Pancreas (tissue), 10 donors: ENCODE data around the gene B4GALNT3. TPM values are rescaled to one million over a fixed set of nuclear protein-coding genes. Genes with fewer than 3 reads are reported as not detected.

ENCODE experiments used
- ATAC-seq, 4 donors: fragments of 200-7000 bp; cut with Tn5 transposase; one replicate each; pipeline versions ENCODE4 v1.8.0 to v1.9.1; 2020; ENCODE audit warnings: mild to moderate bottlenecking in 4 of 4, moderate library complexity in 4 of 4
- DNase-seq, 6 donors: peaks; one replicate each; pipeline ENCODE4 v3.0.0-alpha.2; 2020
- FAIRE-seq: peaks from 2 replicates; lab custom pipeline; 2012; peaks lifted over from hg19 to GRCh38; lab: Jason Lieb, UNC
- H3K27ac ChIP-seq, 4 donors: fragments of 200-600 bp; sonication (generic); 1 replicate in 3 of 4; 2 replicates in 1 of 4; pipeline versions ENCODE4 v1.5.0 to v1.8.0; 2020
- H3K27me3 ChIP-seq, 4 donors: fragments of 200-600 bp; one replicate each; pipeline ENCODE4 v1.8.0; 2021
- H3K36me3 ChIP-seq, 3 donors: fragments of 200-600 bp; sonication (generic) in 1 of 3; one replicate each; pipeline versions ENCODE4 v1.5.0 to v1.8.0; 2020 to 2021
- H3K4me1 ChIP-seq, 3 donors: fragments of 200-600 bp; one replicate each; pipeline ENCODE4 v1.8.0; 2021
- H3K4me3 ChIP-seq, 4 donors: fragments of 200-600 bp; sonication (generic) in 2 of 4; one replicate each; pipeline versions ENCODE4 v1.5.0 to v1.8.0; 2020 to 2021
- H3K9me3 ChIP-seq, 4 donors: fragments of 200-600 bp; one replicate each; pipeline ENCODE4 v1.8.0; 2021
- WGBS, 2 donors: extraction: QIAGEN DNeasy Blood & Tissue Kit; methylation state at CpG; one replicate each; pipeline ENCODE4 v1.1.7; 2013; 5-methylcytosine and 5-hydroxymethylcytosine counted together
- intact Hi-C, 3 donors: fragments of 100-400 bp; cut with DNase I; formaldehyde crosslinking; loops; one replicate each; pipeline versions ENCODE4 v1.11.1 to v1.14.2; 2022
- polyA plus RNA-seq, 2 donors: library from polyadenylated mRNA; stranded (reverse); fragments of 200-250 nt; gene quantifications; one replicate each; pipeline ENCODE4 v1.2.3, GENCODE V29; 2013
- total RNA-seq, 6 donors: library from RNA; stranded (reverse); fragmentation: NEBNext Ultra II Directional in 4 of 6; extraction: Animal tissue kit (Norgen Biotek cat#: 25700) in 4 of 6; gene quantifications; one replicate each; pipeline versions ENCODE4 v1.2.1 to v1.2.4, GENCODE V29; 2021 to 2023
- TF ChIP-seq, protein P1 (sequence below), 4 donors: fragments of 200-600 bp; sonication (generic) in 3 of 4; IDR thresholded peaks; one replicate each; pipeline versions ENCODE4 v1.5.0 to v1.8.0; 2021; ENCODE audit warnings: antibody characterized with exemption in 4 of 4
- donor health status: healthy with polysubstance abuse.
- donor health status: DM: no; HTN: no; CAD: no; lungs with moderate emphysema.
- donor health status: DM: no; HTN: no; CAD: no.
- donor health status: control.
- donor health status: control.
- donor health status: Bipolar disorder and iron deficiency.
- donor health status: DM: yes; HTN: yes; CAD: no.
- donor health status: DM: no; HTN: no; CAD: no.
- donor health status: DM: no; HTN: no; CAD: no.
- donor health status: DM: yes; HTN: yes; CAD: no.

B4GALNT3 gene
- total and polyA plus RNA-seq, 8 donors: 3.8 to 19.5 (median 7.7) TPM

DNA sequence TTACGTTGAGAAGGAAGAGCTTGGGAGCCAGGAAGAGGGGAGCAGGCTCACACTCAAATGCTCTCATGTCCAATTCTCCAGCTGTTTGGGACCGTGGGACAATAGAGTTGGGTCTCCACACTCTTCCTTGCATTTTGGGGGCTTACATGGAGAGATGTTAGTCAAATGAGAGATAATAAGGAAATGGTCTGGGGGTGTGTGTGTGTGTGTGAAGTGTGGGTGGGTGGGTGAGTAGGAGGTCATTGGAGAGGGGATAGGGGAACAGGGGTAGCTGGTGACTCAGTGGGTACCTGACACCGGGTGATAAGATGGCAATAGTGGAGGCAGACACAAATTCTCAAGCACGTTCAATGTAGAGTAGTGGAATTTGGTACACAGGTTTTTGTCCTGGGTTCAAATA lies 68.0 kb downstream of the B4GALNT3 start:
- intact Hi-C loops: no loop called here
- FAIRE-seq: no peak
- Histone ChIP-seq H3K36me3 (no peaks in the 10 kb centered on the region), H3K27ac (no peak overlapping the region), H3K4me3 (no peak overlapping the region), H3K27me3 (no peaks in the 10 kb centered on the region), H3K4me1 (no peaks in the 10 kb centered on the region), H3K9me3 (no peaks in the 10 kb centered on the region)
- 80 to 88% methylated on average over 4 of the region's 4 CpGs for WGBS, 2 donors
- TF ChIP-seq, protein P1, sequence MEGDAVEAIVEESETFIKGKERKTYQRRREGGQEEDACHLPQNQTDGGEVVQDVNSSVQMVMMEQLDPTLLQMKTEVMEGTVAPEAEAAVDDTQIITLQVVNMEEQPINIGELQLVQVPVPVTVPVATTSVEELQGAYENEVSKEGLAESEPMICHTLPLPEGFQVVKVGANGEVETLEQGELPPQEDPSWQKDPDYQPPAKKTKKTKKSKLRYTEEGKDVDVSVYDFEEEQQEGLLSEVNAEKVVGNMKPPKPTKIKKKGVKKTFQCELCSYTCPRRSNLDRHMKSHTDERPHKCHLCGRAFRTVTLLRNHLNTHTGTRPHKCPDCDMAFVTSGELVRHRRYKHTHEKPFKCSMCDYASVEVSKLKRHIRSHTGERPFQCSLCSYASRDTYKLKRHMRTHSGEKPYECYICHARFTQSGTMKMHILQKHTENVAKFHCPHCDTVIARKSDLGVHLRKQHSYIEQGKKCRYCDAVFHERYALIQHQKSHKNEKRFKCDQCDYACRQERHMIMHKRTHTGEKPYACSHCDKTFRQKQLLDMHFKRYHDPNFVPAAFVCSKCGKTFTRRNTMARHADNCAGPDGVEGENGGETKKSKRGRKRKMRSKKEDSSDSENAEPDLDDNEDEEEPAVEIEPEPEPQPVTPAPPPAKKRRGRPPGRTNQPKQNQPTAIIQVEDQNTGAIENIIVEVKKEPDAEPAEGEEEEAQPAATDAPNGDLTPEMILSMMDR (IDR thresholded peaks at IDR 0.05): no peak
- ATAC-seq: no peak
- DNase-seq: no peak

DNA sequence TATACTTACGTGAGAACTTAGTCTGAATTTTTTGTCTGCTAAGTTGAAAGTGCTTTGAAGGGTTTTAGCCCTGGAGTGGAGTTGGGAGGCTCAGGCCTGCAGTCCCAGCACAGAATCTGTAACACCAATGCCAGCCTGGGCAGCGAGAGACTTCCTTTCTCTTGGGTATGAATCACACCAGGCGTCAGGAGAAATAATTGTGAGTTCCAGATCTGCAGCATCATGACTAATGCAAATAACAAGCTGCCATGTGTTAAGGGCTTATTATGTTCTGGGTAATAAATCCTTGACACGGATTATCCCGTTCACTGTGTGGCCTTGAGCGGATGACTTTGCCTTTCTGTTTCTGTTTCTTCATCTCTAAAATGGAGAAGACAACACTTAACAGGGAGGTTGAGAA lies 70.6 kb downstream of the B4GALNT3 start:
- no peak for DNase-seq
- Histone ChIP-seq H3K27ac (no peak overlapping the region), H3K9me3 (no peaks in the 10 kb centered on the region), H3K36me3 (no peaks in the 10 kb centered on the region), H3K27me3 (no peaks in the 10 kb centered on the region), H3K4me1 (no peaks in the 10 kb centered on the region), H3K4me3 (no peak overlapping the region)
- intact Hi-C loops: no loop called here
- no peak for FAIRE-seq
- 87 to 97% methylated on average over 6 of the region's 6 CpGs for WGBS, 2 donors
- TF ChIP-seq, protein P1 (IDR thresholded peaks at IDR 0.05): no peak
- ATAC-seq: peak in 2 of 4 donors; percentile 41 to 57

DNA sequence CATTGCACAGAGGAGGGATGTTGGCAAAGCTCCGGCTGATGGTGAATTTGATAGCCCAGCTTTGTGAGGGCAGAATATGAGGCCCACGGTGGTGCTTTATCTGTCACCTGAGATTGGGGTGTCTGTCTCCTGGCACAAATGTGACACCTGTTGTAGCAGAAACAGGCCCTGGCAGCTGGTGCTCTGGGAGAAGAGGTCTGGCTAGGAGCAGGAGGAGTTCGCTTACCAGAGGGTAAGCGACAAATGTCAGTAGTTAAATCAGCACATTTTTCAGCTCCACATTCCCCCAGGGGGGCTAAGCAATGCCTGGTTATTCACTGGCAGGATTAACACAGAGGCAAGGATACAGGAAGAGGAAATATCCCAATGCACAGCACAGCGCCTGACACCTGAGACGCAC lies 71.1 kb downstream of the B4GALNT3 start:
- H3K9me3 ChIP-seq: no peaks in the 10 kb centered on the region
- TF ChIP-seq, protein P1 (IDR thresholded peaks at IDR 0.05): no peak
- no peaks in the 10 kb centered on the region for H3K27me3 ChIP-seq
- H3K27ac ChIP-seq: no peak overlapping the region
- H3K4me3 ChIP-seq: no peak overlapping the region
- ATAC-seq (no peak), FAIRE-seq (no peak), DNase-seq (no peak)
- intact Hi-C loops: no loop called here
- H3K4me1 ChIP-seq: no peaks in the 10 kb centered on the region
- 90 to 94% methylated on average over 6 of the region's 6 CpGs for WGBS, 2 donors
- H3K36me3 ChIP-seq: no peaks in the 10 kb centered on the region

DNA sequence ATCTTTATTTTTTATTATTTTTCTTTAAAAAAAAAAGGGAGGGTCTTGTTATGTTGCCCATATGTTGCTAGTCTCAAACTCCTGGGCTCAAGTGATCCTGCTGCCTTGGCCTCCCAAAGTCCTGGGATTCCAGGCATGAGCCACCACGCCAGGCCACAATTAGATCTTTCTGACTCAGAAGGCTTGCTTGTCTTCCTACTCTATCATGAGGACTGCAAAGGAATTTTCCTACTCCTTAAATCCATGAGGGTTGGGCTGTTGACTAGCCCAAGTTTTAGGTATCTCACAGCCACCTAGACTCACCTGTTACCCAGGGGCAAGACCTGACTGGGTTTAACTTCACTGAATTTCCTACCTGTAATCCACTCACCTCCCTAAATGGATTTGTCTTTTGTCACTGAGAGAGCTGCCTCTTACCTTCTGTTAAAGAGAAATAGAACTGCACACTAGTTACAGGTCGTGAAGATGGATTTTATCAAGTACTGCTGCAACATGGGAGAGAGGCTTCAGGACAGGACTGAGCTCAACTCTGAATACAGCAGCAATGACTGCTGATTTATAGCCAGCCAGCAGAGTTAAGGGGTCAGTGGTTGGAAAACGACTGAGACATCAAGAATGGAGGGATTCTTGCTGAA lies 72.3 kb downstream of the B4GALNT3 start:
- no peaks in the 10 kb centered on the region for H3K27me3 ChIP-seq
- no peak overlapping the region for H3K27ac ChIP-seq
- H3K4me3 ChIP-seq: no peak overlapping the region
- FAIRE-seq (no peak), DNase-seq (no peak), ATAC-seq (no peak)
- 78 to 80% methylated on average over 3 of the region's 3 CpGs for WGBS, 2 donors
- H3K4me1 ChIP-seq: no peaks in the 10 kb centered on the region
- intact Hi-C loops: no loop called here
- H3K9me3 ChIP-seq: no peaks in the 10 kb centered on the region
- TF ChIP-seq, protein P1 (IDR thresholded peaks at IDR 0.05): no peak
- H3K36me3 ChIP-seq: no peaks in the 10 kb centered on the region

DNA sequence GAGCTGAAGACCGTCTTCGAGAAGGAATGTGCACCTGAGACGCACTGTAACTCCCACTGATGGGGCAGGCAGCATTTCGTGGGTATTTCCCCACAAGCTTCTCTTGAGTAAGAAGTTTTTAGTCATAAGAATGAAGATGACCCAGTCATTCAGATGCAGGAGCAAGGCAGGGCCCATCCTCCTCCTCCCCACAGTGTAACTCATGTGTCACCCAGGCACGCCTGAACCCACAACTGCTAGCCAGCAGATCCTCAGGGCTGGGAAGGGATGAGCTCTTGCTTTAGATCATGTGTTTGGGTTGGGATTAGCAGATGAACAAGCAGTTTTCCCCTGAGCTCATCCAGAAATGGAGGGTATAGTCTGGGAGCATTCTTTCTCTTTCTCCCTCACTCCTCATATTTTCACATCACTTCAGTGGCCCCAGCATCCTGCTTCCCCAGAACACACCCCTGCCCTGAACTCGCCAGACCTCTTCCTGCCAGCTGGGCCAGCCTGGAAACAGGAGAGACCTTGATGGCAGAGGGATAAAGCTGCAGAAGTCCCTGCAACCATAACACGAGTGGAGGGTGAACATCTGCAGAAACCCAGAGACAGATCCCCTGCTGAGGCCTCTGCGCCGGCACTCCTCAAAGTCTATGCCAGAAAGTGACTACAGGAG lies 73.3 kb downstream of the B4GALNT3 start:
- Histone ChIP-seq H3K27me3 (no peaks in the 10 kb centered on the region), H3K27ac (no peak overlapping the region), H3K4me3 (no peak overlapping the region), H3K4me1 (peaks cover 0 to under 1% (median 0%) of the 10 kb centered on the region in 3 donors), H3K36me3 (no peaks in the 10 kb centered on the region), H3K9me3 (no peaks in the 10 kb centered on the region)
- TF ChIP-seq, protein P1 (IDR thresholded peaks at IDR 0.05): no peak
- intact Hi-C loops: no loop called here
- DNase-seq (no peak), FAIRE-seq (no peak), ATAC-seq (no peak)
- WGBS, 2 donors: 87 to 89% methylated on average over 9 of the region's 9 CpGs
